Mesendoderm (in vitro differentiated cells): ENCODE data around the gene DZIP1L.

Experiments
- DNase-seq: peaks from one replicate; pipeline ENCODE4 v3.0.0; 2013
- H2AK5ac ChIP-seq: 2 replicates; pipeline ENCODE4 v1.6.1; 2013; ENCODE audit warnings: low read length, inconsistent platforms
- H2BK120ac ChIP-seq: 2 replicates; pipeline ENCODE4 v1.6.1; 2013; ENCODE audit warnings: low read depth, mild to moderate bottlenecking, low read length, moderate library complexity, mixed read lengths
- H2BK15ac ChIP-seq: replicated peaks from 2 replicates; pipeline ENCODE4 v1.6.1; 2013; ENCODE audit warnings: low read depth, mild to moderate bottlenecking, moderate library complexity
- H2BK5ac ChIP-seq: 2 replicates; pipeline ENCODE4 v1.6.1; 2013; ENCODE audit warnings: low read length, inconsistent platforms
- H3K18ac ChIP-seq: 2 replicates; pipeline ENCODE4 v1.6.1; 2013; ENCODE audit warnings: mild to moderate bottlenecking, low read length, mixed read lengths
- H3K23ac ChIP-seq: one replicate; pipeline ENCODE4 v1.6.1; 2013; ENCODE audit warnings: low read length
- H3K27ac ChIP-seq: 2 replicates; pipeline ENCODE4 v1.5.1; 2013; ENCODE audit warnings: low read depth, mild to moderate bottlenecking, inconsistent platforms, low read length, moderate library complexity
- H3K27me3 ChIP-seq: 2 replicates; pipeline ENCODE4 v1.6.1; 2013; ENCODE audit warnings: low read length, control low read depth, mild to moderate bottlenecking, inconsistent platforms; ENCODE audit not compliant: insufficient read depth, poor library complexity
- H3K36me3 ChIP-seq: 2 replicates; pipeline ENCODE4 v1.6.1; 2013; ENCODE audit warnings: low read length, inconsistent platforms; ENCODE audit not compliant: control insufficient read depth, insufficient read depth
- H3K4ac ChIP-seq: one replicate; pipeline ENCODE4 v1.6.1; 2013; ENCODE audit warnings: low read depth, mild to moderate bottlenecking, low read length, moderate library complexity
- H3K4me1 ChIP-seq: 2 replicates; pipeline ENCODE4 v1.6.1; 2013; ENCODE audit warnings: low read depth, low read length, inconsistent platforms; ENCODE audit not compliant: control insufficient read depth
- H3K4me2 ChIP-seq: 2 replicates; pipeline ENCODE4 v1.6.1; 2013; ENCODE audit warnings: low read length
- H3K4me3 ChIP-seq: 2 replicates; pipeline ENCODE4 v1.5.1; 2013; ENCODE audit warnings: mild to moderate bottlenecking, low read length
- H3K56ac ChIP-seq: one replicate; pipeline ENCODE4 v1.6.1; 2013; ENCODE audit warnings: low read length
- H3K79me1 ChIP-seq: 2 replicates; pipeline ENCODE4 v1.6.1; 2013; ENCODE audit warnings: low read length, inconsistent platforms
- H3K79me2 ChIP-seq: 2 replicates; pipeline ENCODE4 v1.6.1; 2013; ENCODE audit warnings: mild to moderate bottlenecking, low read length; ENCODE audit not compliant: control insufficient read depth, insufficient read depth
- H3K9ac ChIP-seq: 2 replicates; pipeline ENCODE4 v1.6.1; 2013; ENCODE audit warnings: low read length, inconsistent platforms
- H4K5ac ChIP-seq: one replicate; pipeline ENCODE4 v1.6.1; 2013; ENCODE audit warnings: low read length
- H4K8ac ChIP-seq: one replicate; pipeline ENCODE4 v1.6.1; 2013; ENCODE audit warnings: low read depth, mild to moderate bottlenecking, control low read depth, low read length, moderate library complexity
- WGBS: extraction: QIAGEN DNeasy Blood & Tissue Kit; methylation state at CpG from one replicate; pipeline ENCODE4 v1.1.7; 2013; ENCODE audit warnings: low lambda C conversion rate, missing lambda C conversion rate; ENCODE audit not compliant: insufficient coverage; ENCODE audit errors: extremely low coverage; 5-methylcytosine and 5-hydroxymethylcytosine counted together

Gene DZIP1L

GRCh38 chr3:138049157-138049919 is 66.1 kb downstream of the DZIP1L start:
- Histone ChIP-seq H2BK5ac (no peak overlapping the region), H4K8ac (no peak overlapping the region), H3K56ac (no peak overlapping the region), H3K4me1 (peaks cover 7% of the 10 kb centered on the region), H3K79me1 (no peaks in the 10 kb centered on the region), H3K9ac (no peak overlapping the region), H3K79me2 (no peaks in the 10 kb centered on the region), H2BK120ac (no peak overlapping the region), H2BK15ac (no peak overlapping the region), H3K27me3 (no peaks in the 10 kb centered on the region), H4K5ac (no peak overlapping the region), H3K4me3 (no peak overlapping the region), H3K4me2 (no peak overlapping the region), H2AK5ac (no peak overlapping the region), H3K4ac (no peak overlapping the region), H3K18ac (no peak overlapping the region), H3K27ac (no peak overlapping the region), H3K36me3 (no peaks in the 10 kb centered on the region), H3K23ac (no peak overlapping the region)
- peak; percentile 83 for DNase-seq
- WGBS = no CpG with 5 or more reads among the region's 9 CpGs

DNA sequence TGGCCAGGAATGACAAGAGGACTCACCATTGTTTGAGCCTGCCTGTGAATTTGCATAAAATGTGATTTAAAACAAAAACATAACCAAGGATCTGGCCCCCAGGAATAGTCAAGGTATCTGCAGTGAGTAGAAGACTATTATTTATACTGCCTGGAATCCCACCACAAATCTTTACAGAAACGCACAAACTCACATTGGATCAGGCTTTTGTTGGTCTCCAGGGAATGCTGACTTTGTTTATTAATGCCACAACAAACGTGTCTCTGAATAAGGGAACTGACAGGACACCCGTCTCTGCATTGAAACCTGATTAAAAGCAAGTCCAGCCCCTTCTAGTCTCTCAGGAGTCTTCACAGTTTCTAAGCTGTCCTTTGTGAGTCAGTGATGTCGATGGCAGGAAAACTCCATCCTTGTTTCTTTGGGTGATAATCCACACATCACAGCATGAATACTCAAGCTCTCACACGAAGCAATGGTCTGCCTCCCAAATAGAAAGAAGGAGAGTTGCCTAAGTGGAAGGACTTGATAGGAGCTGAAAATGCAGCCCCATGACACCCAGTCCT is 67.7 kb downstream of the DZIP1L start:
- H3K36me3 ChIP-seq = no peaks in the 10 kb centered on the region
- H3K18ac ChIP-seq = no peak overlapping the region
- H3K27ac ChIP-seq = no peak overlapping the region
- no peak overlapping the region for H3K4ac ChIP-seq
- no peak overlapping the region for H3K23ac ChIP-seq
- H4K5ac ChIP-seq = no peak overlapping the region
- H3K9ac ChIP-seq = no peak overlapping the region
- H2BK5ac ChIP-seq = no peak overlapping the region
- no CpG with 5 or more reads among the region's 5 CpGs for WGBS
- H4K8ac ChIP-seq = no peak overlapping the region
- H2BK120ac ChIP-seq = no peak overlapping the region
- no peaks in the 10 kb centered on the region for H3K27me3 ChIP-seq
- no peaks in the 10 kb centered on the region for H3K79me1 ChIP-seq
- H3K4me2 ChIP-seq = no peak overlapping the region
- H3K56ac ChIP-seq = no peak overlapping the region
- peak; percentile 55 for DNase-seq
- no peak overlapping the region for H2AK5ac ChIP-seq
- peaks cover 7% of the 10 kb centered on the region for H3K4me1 ChIP-seq
- no peak overlapping the region for H2BK15ac ChIP-seq
- H3K79me2 ChIP-seq = no peaks in the 10 kb centered on the region
- H3K4me3 ChIP-seq = no peak overlapping the region

GRCh38 chr3:138046955-138047354 is 68.5 kb downstream of the DZIP1L start:
- Histone ChIP-seq H4K8ac (no peak overlapping the region), H3K27me3 (no peaks in the 10 kb centered on the region), H3K27ac (no peak overlapping the region), H3K4me3 (no peak overlapping the region), H3K9ac (no peak overlapping the region), H3K79me1 (no peaks in the 10 kb centered on the region), H3K4me1 (peaks cover 7% of the 10 kb centered on the region), H3K56ac (no peak overlapping the region), H2BK15ac (no peak overlapping the region), H2BK120ac (no peak overlapping the region), H2AK5ac (no peak overlapping the region), H3K4me2 (no peak overlapping the region), H3K79me2 (no peaks in the 10 kb centered on the region), H2BK5ac (no peak overlapping the region), H3K36me3 (no peaks in the 10 kb centered on the region), H3K18ac (no peak overlapping the region), H3K4ac (no peak overlapping the region), H3K23ac (no peak overlapping the region), H4K5ac (no peak overlapping the region)
- no CpG with 5 or more reads among the region's 3 CpGs for WGBS
- peak; percentile 43 for DNase-seq

DNA sequence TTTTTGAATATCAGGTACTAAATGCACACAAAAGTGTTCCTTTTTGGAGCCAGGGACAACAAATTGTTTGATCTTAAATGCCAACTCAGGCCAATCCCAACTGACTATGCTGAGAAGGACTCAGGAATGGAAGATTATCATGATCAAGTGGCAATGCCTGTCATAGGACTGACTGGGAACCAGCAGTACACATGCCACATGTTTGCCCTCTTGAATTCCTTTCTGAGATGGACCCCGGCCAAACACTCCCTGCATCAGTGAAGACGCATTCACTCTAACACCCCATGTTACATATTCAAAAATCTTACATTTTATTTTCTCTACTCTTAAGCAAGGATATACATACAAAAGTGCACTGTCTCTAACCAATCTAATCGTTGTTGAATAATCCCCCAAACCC is 69.3 kb downstream of the DZIP1L start:
- Histone ChIP-seq H2AK5ac (no peak overlapping the region), H3K4ac (no peak overlapping the region), H3K27me3 (no peaks in the 10 kb centered on the region), H3K4me3 (no peak overlapping the region), H3K9ac (no peak overlapping the region), H3K23ac (no peak overlapping the region), H4K5ac (no peak overlapping the region), H3K18ac (no peak overlapping the region), H3K79me2 (no peaks in the 10 kb centered on the region), H3K27ac (no peak overlapping the region), H3K56ac (no peak overlapping the region), H2BK5ac (no peak overlapping the region), H2BK15ac (no peak overlapping the region), H3K36me3 (no peaks in the 10 kb centered on the region), H3K4me1 (peaks cover 7% of the 10 kb centered on the region), H3K4me2 (no peak overlapping the region), H3K79me1 (no peaks in the 10 kb centered on the region), H4K8ac (no peak overlapping the region), H2BK120ac (no peak overlapping the region)
- no peak for DNase-seq
- no CpG with 5 or more reads among the region's 3 CpGs for WGBS

GRCh38 chr3:138043266-138044029 is 72.0 kb downstream of the DZIP1L start:
- H3K79me2 ChIP-seq = no peaks in the 10 kb centered on the region
- H3K4me2 ChIP-seq = no peak overlapping the region
- no peak overlapping the region for H2AK5ac ChIP-seq
- no peak overlapping the region for H3K27ac ChIP-seq
- H3K79me1 ChIP-seq = no peaks in the 10 kb centered on the region
- H4K5ac ChIP-seq = no peak overlapping the region
- H3K36me3 ChIP-seq = no peaks in the 10 kb centered on the region
- H3K56ac ChIP-seq = no peak overlapping the region
- H3K4me3 ChIP-seq = no peak overlapping the region
- H3K23ac ChIP-seq = no peak overlapping the region
- no peaks in the 10 kb centered on the region for H3K27me3 ChIP-seq
- no CpG with 5 or more reads among the region's 3 CpGs for WGBS
- H3K9ac ChIP-seq = no peak overlapping the region
- no peak overlapping the region for H3K18ac ChIP-seq
- no peak overlapping the region for H4K8ac ChIP-seq
- no peak overlapping the region for H2BK120ac ChIP-seq
- H3K4me1 ChIP-seq = peaks cover 7% of the 10 kb centered on the region
- no peak overlapping the region for H2BK5ac ChIP-seq
- no peak overlapping the region for H2BK15ac ChIP-seq
- DNase-seq = no peak
- no peak overlapping the region for H3K4ac ChIP-seq
